Adrenal gland (tissue), 5 donors: ENCODE results near the gene PDHX.

Experiments used
- POLR2A ChIP-seq, 2 donors: fragments of 450-650 bp; IDR thresholded peaks; one replicate each; pipeline ENCODE4 v1.6.1; 2017; ENCODE audit warnings: antibody characterized with exemption in 2 of 2, mild to moderate bottlenecking in 2 of 2, moderate library complexity in 1 of 2
- TF ChIP-seq, protein P1 (sequence below), 6 experiments: fragments of 450-650 bp in 4 of 6; fragments of 200-600 bp in 2 of 6; sonication (generic) in 1 of 6; IDR thresholded peaks; 1 replicate in 5 of 6; 2 replicates in 1 of 6; pipeline versions ENCODE4 v1.5.1 to v1.8.0; 2016 to 2021; ENCODE audit warnings: antibody characterized with exemption in 6 of 6, mild to moderate bottlenecking in 2 of 6, moderate library complexity in 1 of 6
- donor health status: DM: no; HTN: no; CAD: no.

DNA sequence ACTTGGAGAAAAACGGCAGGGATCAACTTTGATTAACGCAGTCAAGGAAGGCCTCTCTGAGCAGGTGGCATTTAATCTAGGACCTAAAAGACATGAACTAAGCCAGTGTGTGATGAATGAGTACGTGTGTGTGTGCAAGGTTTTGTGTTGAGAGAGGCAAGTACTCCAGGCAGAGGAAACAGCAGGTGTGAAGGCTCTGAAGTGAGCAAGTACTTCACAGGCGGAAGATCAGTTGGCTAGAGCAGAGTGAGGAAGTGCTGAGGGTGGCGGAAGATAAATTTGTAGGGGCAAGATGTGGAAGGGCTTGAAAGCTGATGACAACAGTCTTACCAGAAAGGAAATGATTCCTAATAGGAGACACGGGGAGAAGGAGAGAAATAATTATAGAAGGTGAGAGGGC lies 7.0 kb upstream of the PDHX start:
- no peak for TF ChIP-seq POLR2A (IDR thresholded peaks at IDR 0.05)
- TF ChIP-seq, protein P1, sequence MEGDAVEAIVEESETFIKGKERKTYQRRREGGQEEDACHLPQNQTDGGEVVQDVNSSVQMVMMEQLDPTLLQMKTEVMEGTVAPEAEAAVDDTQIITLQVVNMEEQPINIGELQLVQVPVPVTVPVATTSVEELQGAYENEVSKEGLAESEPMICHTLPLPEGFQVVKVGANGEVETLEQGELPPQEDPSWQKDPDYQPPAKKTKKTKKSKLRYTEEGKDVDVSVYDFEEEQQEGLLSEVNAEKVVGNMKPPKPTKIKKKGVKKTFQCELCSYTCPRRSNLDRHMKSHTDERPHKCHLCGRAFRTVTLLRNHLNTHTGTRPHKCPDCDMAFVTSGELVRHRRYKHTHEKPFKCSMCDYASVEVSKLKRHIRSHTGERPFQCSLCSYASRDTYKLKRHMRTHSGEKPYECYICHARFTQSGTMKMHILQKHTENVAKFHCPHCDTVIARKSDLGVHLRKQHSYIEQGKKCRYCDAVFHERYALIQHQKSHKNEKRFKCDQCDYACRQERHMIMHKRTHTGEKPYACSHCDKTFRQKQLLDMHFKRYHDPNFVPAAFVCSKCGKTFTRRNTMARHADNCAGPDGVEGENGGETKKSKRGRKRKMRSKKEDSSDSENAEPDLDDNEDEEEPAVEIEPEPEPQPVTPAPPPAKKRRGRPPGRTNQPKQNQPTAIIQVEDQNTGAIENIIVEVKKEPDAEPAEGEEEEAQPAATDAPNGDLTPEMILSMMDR (IDR thresholded peaks at IDR 0.05) = no peak
